Measurements from ENCODE around the gene MAN1A1.
A peak's percentile ranks its signal among the peaks of the same experiment; 100 is the strongest.
"Not testable (repeated sequence)": the region's sequence is repeated elsewhere in the genome, so short reads cannot be mapped to it uniquely, and the experiment has no call there.

MAN1A1 gene

GRCh38 chr6:119349361-119350201 is at the start of gene MAN1A1:
Gene MAN1A1 (minus strand): TSS chr6:119349761. CDS start chr6:119349065, 696 bp downstream.
- DNase-seq, result peak; percentile 86

DNA sequence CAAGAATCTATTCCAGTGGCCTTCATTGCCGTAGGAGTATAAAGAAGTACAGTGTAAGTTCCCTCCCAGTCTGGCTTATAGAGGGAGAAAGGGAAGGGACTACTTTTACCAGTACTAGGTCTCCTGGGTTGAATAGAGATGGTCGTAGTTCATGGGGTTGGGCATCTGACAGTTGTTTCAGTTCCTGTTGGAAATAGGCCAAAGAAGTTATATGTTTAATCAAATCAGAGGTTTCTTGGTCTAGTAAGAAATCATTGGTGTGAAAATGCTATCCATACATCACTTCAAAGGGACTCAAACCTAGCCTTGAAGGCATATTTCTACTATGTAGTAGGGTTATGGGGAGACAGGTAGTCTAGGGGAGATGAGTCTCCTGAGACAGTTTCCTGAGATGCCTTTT is 45.6 kb upstream of the MAN1A1 start:
- no peak for DNase-seq

DNA sequence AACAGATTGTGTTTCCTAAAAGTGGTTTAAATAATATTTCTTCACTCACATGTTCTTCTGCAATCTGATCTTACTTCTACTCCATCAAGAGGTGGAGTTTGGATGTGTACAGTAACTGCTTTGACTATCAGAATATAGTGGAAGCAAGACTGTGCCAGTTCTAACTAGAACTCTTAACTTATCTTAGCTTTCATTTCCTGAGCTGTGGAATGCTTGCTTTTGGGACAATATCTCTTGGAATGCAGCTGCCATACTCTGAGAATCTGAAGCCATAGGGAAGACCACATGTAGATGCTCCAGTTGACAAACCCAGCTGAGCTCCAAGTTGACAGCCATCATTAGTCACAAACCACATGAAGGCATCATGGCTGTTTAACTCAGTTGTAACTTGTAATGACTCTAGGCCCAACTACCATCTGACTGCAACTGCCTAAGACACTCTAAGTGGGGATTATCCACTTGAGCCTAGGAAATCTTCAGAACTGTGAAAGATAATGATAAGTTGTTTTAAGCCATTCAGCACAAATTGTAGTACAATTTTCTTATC is 40.8 kb upstream of the MAN1A1 start:
- DNase-seq, result no peak

DNA sequence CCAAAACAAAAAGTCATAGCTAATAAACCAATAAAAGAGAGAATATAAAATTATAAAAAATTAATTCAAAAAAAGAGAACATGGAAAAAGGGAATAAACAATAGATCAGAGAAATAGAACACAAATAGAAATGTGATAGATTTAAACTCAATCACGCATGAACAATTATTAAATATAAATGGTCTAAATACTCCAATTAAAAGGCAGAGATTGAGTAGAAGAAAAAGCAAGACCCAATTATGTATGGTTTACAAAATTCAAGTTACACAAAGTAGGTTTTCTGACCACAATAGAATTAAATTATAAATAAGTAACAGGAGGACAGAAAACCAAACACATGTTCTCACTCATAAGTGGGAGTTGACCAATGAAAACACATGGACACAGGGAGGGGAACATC is 36.4 kb upstream of the MAN1A1 start:
- DNase-seq, result no peak

GRCh38 chr6:119384444-119384843 is 34.9 kb upstream of the MAN1A1 start:
- DNase-seq, result no peak

GRCh38 chr6:119379809-119380208 is 30.2 kb upstream of the MAN1A1 start:
- no peak for DNase-seq

GRCh38 chr6:119377043-119377442 is 27.5 kb upstream of the MAN1A1 start:
- not testable (repeated sequence) for DNase-seq

DNA sequence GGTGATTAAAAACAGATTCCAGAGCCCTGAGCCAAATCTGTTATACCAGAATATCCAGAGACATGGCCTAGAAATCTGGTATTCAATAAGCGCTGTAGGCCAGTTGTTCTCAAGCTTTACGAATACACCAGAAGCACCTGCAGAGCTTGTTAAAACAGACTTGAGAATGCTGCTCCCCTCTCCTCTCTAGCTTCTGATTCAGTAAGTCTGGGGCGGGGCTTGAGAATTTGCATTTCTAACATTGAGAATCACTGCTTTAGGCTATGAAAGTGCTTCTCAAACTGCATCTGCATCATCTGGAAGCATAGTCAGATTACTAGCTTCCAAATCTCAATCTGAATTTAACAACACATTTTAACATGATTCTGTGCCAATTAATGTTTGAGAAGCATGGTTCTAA is 20.5 kb upstream of the MAN1A1 start:
- DNase-seq, result no peak

DNA sequence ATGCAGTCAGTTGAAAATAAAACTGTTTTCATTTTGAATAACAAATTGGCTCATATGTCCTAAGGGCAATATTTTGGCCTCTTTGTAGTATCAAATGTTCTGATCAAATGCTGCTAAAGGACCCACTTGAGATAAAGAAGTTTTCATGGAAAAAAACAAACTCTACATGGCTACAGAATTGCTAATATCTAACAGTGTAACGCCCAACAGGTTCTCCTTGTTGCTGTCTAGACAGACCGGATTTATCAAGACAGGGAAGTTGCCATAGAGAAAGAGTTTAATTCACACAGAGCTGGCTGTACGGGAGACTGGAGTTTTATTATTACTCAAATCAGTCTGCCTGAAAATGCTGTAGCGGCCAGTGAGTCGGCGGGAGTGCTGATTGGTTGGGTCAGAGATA is 19.4 kb upstream of the MAN1A1 start:
- no peak for DNase-seq

GRCh38 chr6:119361209-119361608 is 11.6 kb upstream of the MAN1A1 start:
- DNase-seq, result no peak

DNA sequence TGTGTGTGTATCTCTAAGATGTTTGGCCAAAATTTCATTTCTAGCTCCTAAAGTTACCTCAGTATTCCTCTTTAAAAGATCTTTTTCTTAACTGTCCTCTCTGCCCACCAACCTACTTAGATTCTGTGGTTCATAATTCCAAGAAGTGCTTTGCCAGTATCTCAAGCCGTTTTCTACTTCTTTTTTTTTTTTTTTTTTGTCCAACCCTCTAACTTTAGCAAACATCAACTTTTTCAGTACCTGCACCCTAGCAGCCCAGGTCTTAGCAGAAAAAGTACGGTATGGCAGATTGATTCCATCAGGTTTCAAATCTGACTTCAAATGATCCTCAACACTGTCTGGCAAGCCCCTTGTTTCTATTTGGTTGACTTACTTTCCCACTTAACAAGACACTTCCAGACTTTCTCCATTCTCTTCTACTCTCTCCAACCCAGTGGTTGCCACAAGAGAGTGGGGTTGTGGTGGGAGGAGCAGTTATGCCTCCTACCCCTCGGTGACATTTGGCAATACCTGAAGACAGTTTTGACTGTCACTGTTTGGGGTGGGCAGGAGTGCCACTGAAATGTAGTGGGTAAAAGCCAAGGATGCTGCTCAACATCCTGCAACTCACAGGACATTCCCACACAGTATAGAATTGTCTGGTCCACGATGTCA is 10.8 kb upstream of the MAN1A1 start:
- no peak for DNase-seq

DNA sequence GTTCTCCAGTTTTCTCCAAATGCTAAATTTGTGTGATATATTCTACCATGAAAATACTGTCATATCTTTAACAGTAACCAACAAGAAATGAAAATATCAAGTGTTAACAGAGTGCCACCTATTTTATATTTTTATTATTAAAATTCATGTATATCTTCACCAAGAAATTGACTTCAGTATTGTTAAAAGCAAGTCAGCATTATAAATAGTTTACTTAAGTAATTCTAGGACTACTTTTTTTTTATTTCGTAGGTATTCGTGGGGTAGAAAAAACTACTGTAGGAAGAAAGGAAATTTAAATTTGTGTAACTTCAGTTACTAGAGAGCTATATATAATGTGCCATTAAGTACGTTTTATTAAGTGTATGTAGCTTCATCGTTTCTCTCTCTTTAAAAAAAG is 6.3 kb upstream of the MAN1A1 start:
- DNase-seq, result no peak

DNA sequence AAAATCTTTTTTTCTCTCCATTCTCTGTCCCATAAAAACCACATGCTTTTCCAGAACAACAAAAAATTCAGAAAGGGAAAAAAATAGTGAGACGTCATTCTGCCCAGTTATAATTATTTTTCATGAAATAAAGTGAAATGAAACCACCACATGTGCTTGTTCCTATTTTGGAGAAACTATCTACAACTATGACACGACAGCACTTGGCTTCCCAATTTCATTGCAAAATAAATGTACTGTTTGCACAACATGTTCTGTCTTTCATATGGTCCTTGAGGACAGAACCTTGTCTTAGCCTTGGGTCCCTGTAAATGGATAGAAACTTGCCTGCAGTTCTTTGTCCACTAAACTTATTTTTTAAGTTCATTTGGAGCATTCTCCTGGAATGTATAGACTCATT is 5.6 kb upstream of the MAN1A1 start:
- no peak for DNase-seq

DNA sequence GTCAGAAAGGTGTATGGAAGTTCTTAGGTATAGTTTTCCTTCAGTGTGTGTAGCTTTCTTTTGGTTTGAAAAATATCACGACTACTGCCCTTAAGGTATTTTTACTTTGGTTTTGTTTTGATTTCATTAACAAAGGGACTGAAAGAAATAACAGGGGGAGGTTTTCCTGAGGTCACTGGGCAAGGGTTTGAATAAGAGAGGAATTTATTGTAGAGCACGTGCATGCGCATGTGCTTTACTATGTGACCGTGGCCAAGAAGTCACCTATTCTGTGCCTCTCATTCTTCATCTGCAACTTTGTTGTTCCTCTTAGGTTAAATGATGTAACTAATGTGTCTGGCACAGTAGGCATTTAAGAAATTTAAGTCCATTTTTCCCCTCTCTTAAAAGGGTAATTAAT is 4.1 kb upstream of the MAN1A1 start:
- DNase-seq, result no peak

DNA sequence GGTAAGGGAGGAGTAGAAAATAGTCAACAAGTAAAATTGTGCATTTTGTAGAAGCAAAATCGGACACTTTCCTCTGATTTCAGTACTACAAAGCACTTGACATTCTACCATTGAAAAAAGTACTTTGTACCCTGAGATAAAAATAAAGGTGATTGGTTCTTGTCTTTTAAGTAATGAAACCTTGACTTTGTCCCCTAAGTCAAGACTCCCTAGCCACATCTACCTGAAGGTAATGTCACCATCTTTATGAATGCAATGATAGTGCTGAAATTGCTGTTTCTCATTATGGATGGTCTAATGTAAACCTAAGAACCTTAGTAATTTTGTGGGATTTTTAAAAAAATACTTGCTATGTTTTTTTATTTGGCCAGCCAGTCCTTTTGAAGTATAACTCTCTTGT is 2.4 kb upstream of the MAN1A1 start:
- DNase-seq, result no peak

- DNase-seq, result no peak
Observed at GRCh38 chr6:119350952-119351372, 1.4 kb upstream of the MAN1A1 start.

DNA sequence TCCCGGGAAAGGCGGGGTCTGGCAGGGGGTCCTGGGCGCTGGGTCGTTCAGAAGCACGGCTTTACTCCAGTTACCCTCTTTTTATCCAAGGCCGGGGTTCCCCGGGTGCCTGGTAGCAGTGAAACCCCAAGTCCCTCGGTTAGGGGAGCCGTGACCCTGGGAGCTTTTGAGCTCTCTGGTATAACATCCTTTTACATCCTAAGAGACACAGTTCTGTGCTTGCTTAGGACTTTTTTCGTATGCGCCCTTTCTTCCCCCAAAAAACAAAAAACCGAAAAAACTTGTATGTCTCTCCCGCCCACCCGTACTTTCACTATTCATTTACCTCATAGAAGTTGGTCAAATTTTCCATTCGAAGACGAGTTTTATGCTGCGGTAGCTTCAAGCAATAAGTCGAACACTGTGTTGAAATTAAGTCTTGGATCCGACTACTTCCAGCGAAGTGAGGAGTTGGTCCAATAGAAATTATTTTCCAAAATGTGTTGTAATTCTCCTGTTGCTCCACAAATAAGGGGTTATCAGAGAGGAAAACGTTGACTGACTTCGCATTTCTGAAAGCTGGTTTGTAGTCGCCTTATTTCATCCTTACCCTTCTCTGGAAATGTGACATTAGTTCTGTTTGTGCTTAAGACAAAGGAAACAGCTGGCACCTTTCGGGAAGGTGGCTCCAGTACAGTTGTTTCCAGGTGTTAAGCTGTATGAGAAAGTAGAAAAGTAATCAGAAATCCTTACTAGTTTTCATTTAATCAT is 816 bp upstream of the MAN1A1 start:
- DNase-seq, result no peak

DNA sequence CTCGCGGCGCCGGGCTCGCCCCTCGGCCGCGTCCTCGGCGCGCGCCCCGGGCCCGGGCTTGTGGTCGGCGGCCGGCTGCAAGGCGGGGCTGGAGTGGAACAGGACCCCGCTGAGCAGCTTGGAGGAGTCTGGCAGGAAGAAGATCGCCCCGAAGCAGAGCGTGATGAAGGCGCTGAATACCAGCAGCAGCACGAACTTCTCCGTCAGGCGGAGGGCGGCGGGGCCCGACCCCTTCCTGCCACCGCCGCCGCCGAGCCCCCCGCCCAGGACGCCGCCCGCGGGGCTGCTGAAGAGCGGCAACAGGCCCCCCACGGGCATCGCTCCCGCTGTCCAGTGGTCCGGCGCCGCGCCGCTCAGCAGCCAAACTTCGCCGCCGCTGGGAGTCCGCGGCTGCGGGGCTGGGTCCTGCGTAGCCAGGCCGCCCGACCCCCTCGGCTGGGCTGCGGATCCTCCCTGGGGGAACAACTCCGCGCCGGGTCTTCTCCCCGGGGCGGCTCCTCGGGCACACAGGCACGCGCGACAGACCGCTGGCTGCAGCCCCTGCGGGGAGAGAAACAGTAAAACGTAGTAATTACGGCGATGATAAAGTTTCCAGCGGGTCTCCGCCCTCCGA is 707 bp downstream of the MAN1A1 start:
- DNase-seq, result no peak

GRCh38 chr6:119348096-119348747 is 1.3 kb downstream of the MAN1A1 start:
- peak; percentile 27 for DNase-seq

DNA sequence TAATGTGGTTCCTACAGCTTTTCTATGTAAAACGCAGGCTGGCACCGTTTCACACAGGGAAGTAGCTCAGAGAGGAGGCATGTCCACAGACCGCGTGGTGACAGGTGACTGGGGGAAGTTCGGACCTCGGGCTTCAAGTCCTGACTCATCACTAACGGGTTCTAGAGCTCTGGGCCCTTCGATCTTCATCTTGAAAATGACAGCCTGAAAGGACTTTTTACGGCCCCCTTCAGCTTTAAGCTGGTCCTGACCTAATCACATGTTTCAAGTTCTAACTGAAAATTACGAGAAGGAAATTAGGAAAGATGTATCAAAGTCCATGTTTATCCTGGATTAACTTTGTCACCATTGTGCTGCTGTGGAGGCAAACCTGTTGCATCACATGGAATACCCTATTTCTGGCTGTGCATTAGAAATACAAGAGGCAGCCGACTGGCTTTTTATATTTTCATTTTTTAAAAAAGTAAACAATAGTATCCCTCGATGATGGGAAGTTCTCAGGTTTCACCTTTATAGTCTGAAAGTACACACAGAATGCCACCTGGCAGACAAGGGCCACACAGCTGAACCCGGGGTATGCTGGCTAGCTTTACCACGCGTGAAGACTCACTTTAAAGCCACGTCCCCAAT is 2.0 kb downstream of the MAN1A1 start:
- peak; percentile 7 for DNase-seq

DNA sequence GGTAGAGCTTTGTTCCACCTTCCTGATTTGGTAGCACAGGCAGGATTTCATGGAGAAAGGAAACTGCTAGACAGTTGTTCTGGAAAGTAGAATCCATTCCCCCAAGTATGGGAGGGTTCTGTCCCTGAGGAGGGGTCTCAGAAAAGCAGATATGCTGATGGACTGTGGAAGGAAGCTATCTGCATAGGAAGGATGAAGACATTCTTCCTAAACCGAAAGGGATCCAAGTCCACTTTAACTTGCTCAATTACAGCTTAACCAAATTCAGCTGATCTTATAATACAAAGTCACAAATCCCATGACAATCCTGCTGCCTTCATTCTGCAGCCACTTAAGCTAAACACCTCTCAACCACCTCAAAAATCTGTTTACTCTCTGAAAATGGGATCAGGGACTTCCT is 2.6 kb downstream of the MAN1A1 start:
- no peak for DNase-seq

DNA sequence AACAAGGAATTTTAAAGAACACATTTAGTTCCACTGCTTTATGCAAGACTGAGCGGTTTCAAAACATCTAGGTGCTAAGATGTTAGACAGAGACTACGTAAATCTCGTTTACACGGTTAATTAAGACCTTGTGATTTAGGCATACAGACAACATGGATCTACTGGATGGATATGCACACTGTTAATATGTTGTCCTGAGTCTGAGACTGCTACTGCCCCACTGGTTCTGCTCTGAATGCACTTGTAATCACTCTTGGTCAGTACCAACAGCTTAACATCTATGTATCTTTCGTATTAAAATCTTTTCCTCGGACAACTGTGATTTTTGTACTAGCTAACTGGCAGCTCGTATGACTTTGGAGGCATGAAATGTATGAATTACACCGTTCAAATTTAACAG is 3.1 kb downstream of the MAN1A1 start:
- DNase-seq, result no peak

Data from stimulated activated CD4-positive, alpha-beta T cell treated with anti-CD3 and anti-CD28 coated beads, Interleukin-12 subunit alpha, Interleukin-12 subunit beta, amount 100 ng/mL, for 4 hours (primary cell).